Stomach (tissue), 4 donors: ENCODE data around the gene SLC25A38.

Experiments used
- POLR2A ChIP-seq, 4 donors: fragments of 450-650 bp; IDR thresholded peaks; one replicate each; pipeline ENCODE4 v1.6.1; 2016; ENCODE audit warnings: antibody characterized with exemption in 4 of 4, control low read depth in 2 of 4, mild to moderate bottlenecking in 1 of 4, moderate library complexity in 1 of 4
- POLR2AphosphoS5 ChIP-seq, 3 donors: sonication (generic); formaldehyde crosslinking; IDR thresholded peaks; one replicate each; pipeline ENCODE4 v1.6.1; 2016; ENCODE audit warnings: antibody characterized with exemption in 3 of 3
- TF ChIP-seq, protein P1 (sequence below), 7 experiments: fragments of 450-650 bp in 4 of 7; fragments of 200-600 bp in 3 of 7; sonication (generic) in 3 of 7; IDR thresholded peaks; one replicate each; pipeline ENCODE4 v1.5.1; 2016 to 2019; ENCODE audit warnings: antibody characterized with exemption in 7 of 7, control low read depth in 2 of 7, mild to moderate bottlenecking in 1 of 7

DNA sequence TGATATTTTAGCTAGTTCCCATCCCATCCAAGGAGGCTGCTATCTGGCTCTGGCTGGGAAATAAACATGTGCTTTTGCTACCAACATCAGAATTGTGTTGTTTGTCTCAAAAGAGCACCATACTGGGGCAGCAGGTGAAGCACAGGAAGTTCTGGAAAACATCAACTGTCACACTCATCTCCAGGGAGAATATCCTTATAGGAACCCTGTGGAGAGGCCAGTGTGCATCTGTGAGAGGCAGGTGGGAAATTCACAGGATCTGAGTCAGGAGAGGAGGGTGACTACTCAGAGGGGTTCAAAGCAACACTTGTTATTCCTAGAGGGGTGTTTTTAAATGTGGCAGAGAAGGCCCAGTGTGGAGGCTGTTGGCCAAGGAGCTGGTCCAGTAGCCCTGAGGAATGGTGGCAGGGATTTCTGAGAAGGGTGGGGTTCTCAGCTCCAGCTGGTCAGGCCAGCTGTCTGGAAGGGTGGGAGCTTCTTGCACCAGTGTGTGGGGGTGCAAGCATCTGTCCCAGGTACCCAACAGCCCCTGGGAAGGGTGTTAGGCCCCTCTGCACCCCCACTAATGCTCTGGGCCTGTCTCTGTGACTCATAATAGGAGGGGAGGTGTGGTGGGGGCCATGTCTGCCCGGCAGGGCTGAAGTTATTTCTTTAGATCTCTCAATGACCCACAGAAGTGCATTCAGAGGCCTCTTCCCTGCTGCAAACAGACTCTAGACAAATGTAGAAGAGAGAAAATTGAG is 52.0 kb downstream of the SLC25A38 start:
- TF ChIP-seq, protein P1, sequence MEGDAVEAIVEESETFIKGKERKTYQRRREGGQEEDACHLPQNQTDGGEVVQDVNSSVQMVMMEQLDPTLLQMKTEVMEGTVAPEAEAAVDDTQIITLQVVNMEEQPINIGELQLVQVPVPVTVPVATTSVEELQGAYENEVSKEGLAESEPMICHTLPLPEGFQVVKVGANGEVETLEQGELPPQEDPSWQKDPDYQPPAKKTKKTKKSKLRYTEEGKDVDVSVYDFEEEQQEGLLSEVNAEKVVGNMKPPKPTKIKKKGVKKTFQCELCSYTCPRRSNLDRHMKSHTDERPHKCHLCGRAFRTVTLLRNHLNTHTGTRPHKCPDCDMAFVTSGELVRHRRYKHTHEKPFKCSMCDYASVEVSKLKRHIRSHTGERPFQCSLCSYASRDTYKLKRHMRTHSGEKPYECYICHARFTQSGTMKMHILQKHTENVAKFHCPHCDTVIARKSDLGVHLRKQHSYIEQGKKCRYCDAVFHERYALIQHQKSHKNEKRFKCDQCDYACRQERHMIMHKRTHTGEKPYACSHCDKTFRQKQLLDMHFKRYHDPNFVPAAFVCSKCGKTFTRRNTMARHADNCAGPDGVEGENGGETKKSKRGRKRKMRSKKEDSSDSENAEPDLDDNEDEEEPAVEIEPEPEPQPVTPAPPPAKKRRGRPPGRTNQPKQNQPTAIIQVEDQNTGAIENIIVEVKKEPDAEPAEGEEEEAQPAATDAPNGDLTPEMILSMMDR (IDR thresholded peaks at IDR 0.05), result no peak
- TF ChIP-seq POLR2A (IDR thresholded peaks at IDR 0.05) (no peak), POLR2AphosphoS5 (IDR thresholded peaks at IDR 0.05) (no peak)
